Left colon (tissue), 2 donors: Measurements from ENCODE around the gene WDR45. TPM values are rescaled to one million over a fixed set of nuclear protein-coding genes. Genes with fewer than 3 reads are reported as not detected.

Source experiments
- total RNA-seq, 2 donors: library from RNA; stranded (reverse); fragmentation: NEBNext Ultra II Directional; extraction: Animal tissue kit (Norgen Biotek cat#: 25700); gene quantifications; one replicate each; pipeline ENCODE4 v1.2.1, GENCODE V29; 2021
- donor health status: DM: no; HTN: no; CAD: no.
- donor health status: DM: yes; HTN: yes; CAD: no.

WDR45 gene
- total RNA-seq, 2 donors from 2014 or later = 39.7 to 57.7 TPM

Other genes starting within 250 kb of the WDR45 start
- 10 to 100 TPM in 1 of 2 donors, 1 to 10 TPM in 1; 8.8 to 21.4 TPM for gene PCSK1N, start 244.3 kb downstream of the WDR45 start, total RNA-seq
- gene TIMM17B, start 182.1 kb downstream of the WDR45 start, total RNA-seq = 10 to 100 TPM; 44.6 to 46.7 TPM
- gene PQBP1, start 182.0 kb downstream of the WDR45 start, total RNA-seq = 10 to 100 TPM; 68.8 to 70.5 TPM
- 10 to 100 TPM; 50.0 to 60.6 TPM for gene SLC35A2, start 168.2 kb downstream of the WDR45 start, total RNA-seq
- gene PIM2, start 160.9 kb downstream of the WDR45 start, total RNA-seq = 10 to 100 TPM; 11.6 to 20.4 TPM
- 10 to 100 TPM; 37.2 to 44.2 TPM for gene OTUD5, start 122.3 kb downstream of the WDR45 start, total RNA-seq
- gene KCND1, start 108.0 kb downstream of the WDR45 start, total RNA-seq = under 1 TPM; 0.61 to 0.76 TPM
- 10 to 100 TPM; 37.1 to 45.0 TPM for gene GRIPAP1, start 77.6 kb downstream of the WDR45 start, total RNA-seq
- 10 to 100 TPM; 23.2 to 26.6 TPM for gene TFE3, start 36.5 kb downstream of the WDR45 start, total RNA-seq
- 10 to 100 TPM; 15.0 to 15.7 TPM for gene CCDC120, start 20.9 kb downstream of the WDR45 start, total RNA-seq
- gene PRAF2, start 5.9 kb downstream of the WDR45 start, total RNA-seq = 1 to 10 TPM; 4.2 to 5.9 TPM
- 10 to 100 TPM; 21.7 to 23.8 TPM for gene GPKOW, start 43.8 kb upstream of the WDR45 start, total RNA-seq
- 10 to 100 TPM; 13.9 to 15.7 TPM for gene MAGIX, start 82.9 kb upstream of the WDR45 start, total RNA-seq
- gene PLP2, start 92.0 kb upstream of the WDR45 start, total RNA-seq = 100 to 1,000 TPM; 140 to 142 TPM
- 10 to 100 TPM; 11.5 to 15.1 TPM for gene PRICKLE3, start 106.5 kb upstream of the WDR45 start, total RNA-seq
- 1 to 10 TPM; 4.6 to 6.9 TPM for gene SYP, start 120.3 kb upstream of the WDR45 start, total RNA-seq
- gene CACNA1F, start 153.5 kb upstream of the WDR45 start, total RNA-seq = 1 to 10 TPM in 1 of 2 donors, under 1 TPM in 1; 0.70 to 2.0 TPM
- gene CCDC22, start 155.6 kb upstream of the WDR45 start, total RNA-seq = 10 to 100 TPM; 14.3 to 16.9 TPM
- gene FOXP3, start 184.8 kb upstream of the WDR45 start, total RNA-seq = under 1 TPM in 1 of 2 donors, not detected in 1; 0.14 TPM
- gene PPP1R3F, start 189.9 kb upstream of the WDR45 start, total RNA-seq = 1 to 10 TPM; 1.9 to 2.5 TPM
- not detected for gene GAGE10, start 223.8 kb upstream of the WDR45 start, total RNA-seq
- gene GAGE12J, start 242.2 kb upstream of the WDR45 start, total RNA-seq = not detected